Stimulated activated CD4-positive, alpha-beta T cell treated with anti-CD3 and anti-CD28 coated beads, TNF-alpha, amount 100 ng/mL, for 4 hours (primary cell): Measurements from ENCODE around the gene GDI1.
A peak's percentile ranks its signal among the peaks of the same experiment; 100 is the strongest.

Experiments used
- DNase-seq, 3 experiments: peaks; one replicate each; pipeline ENCODE4 v3.0.0-alpha.2; 2020; ENCODE audit warnings: low read depth in 3 of 3

The GDI1 gene

DNA sequence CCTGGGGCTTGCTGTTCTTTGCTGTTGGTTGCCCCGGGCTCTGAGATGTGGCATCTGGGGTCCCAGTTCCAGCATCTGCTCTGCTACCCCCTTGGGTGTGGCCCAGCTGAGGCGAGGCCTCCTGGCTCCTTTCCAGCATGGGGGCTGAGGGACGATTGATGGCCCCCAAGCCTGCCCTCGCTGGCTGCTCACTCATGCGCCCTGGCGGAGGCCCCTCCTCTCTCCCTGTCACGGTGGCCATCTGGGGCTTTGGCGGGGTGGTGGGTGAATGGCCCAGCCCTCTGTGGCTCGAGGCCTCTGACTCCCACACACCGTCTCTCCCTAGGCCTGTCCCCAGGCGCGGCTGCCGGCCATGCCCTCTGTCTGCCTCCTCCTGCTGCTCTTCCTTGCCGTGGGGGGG is 22.9 kb downstream of the GDI1 start:
- DNase-seq = no peak

DNA sequence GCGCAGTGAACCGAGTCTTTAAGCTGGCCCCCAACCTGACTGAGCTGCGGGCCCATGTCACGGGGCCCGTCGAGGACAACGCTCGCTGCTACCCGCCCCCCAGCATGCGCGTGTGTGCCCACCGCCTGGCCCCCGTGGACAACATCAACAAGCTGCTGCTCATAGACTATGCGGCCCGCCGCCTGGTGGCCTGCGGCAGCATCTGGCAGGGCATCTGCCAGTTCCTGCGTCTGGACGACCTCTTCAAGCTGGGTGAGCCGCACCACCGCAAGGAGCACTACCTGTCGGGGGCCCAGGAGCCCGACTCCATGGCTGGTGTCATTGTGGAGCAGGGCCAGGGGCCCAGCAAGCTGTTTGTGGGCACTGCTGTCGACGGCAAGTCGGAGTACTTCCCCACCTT is 23.4 kb downstream of the GDI1 start:
- no peak for DNase-seq

- DNase-seq = no peak
Observed at GRCh38 chrX:154462396-154462795, 25.4 kb downstream of the GDI1 start.

DNA sequence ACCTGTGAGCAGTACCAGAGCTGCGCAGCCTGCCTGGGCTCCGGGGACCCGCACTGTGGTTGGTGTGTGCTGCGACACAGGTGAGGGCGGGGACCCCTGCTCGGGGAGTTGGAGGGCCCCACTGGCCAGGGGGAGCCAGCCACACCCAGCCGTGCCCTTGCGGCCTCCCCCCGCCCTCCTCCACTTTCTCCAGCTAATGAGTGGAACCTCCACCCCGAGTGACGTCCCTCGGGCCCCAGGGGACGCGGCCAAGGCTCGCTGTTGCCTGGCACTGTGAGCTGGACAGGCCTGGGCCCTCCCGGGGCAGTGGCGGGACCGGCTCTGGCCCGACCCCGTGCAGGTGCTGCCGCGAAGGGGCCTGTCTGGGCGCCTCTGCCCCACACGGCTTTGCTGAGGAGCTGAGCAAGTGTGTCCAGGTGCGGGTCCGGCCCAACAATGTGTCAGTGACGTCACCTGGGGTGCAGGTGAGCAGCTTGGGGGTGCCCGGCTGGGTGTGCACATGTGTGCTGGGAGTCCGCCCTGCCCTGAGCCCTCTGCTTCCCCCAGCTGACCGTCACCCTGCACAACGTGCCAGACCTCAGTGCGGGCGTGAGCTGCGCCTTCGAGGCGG is 26.8 kb downstream of the GDI1 start:
- DNase-seq = no peak

DNA sequence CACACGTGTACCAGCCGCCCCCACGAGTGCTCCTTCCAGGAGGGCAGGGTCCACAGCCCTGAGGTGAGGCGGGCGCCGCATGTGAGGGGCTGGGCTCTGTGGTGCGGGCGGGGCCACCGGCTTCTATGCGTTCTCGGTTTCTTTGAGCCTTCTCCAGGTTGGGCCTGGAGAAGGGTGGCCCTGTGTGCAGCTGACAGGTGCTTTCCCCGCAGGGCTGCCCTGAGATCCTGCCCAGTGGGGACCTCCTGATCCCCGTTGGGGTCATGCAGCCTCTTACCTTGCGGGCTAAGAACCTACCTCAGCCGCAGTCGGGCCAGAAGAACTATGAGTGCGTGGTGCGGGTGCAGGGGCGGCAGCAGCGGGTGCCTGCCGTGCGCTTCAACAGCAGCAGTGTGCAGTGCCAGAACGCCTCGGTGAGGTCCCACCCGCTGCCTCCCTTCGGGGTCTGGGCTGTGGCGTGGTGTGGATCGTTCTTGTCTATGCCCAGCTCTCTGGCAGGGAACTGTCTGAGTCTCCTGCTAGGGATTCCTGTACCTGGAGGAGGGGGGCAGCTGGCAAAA is 27.9 kb downstream of the GDI1 start:
- DNase-seq = no peak

GRCh38 chrX:154465601-154466000 is 28.6 kb downstream of the GDI1 start:
- no peak for DNase-seq

DNA sequence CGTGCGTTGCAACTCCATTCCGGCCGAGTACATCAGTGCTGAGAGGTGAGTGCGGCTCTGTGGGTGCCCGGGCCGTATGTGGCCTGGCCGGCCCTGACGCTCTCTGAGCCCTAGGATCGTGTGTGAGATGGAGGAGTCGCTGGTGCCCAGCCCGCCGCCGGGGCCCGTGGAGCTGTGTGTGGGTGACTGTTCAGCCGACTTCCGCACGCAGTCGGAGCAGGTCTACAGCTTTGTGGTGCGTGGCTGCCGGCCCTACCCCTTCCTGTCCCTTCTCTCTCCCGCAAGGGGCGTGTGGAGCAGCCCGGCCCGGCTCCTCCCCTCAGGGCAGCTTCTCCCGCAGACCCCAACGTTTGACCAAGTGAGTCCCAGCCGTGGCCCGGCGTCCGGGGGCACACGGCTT is 29.1 kb downstream of the GDI1 start:
- no peak for DNase-seq

DNA sequence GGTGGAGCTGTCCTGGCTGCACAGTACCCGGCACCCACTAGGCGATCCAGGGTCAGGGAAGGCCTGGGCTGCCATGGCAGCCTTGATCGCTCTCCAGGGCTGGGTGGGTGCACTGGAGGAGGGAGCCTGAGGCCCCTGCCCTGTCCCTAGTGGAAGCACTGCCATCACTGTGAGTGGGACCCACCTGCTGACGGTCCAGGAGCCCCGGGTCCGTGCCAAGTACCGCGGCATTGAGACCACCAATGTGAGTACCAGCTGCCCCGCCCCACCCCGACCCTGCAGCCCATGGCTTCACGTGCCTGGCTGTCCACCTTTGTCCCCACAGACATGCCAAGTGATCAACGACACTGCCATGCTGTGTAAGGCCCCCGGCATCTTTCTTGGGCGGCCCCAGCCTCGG is 30.0 kb downstream of the GDI1 start:
- DNase-seq = no peak

GRCh38 chrX:154467556-154467955 is 30.6 kb downstream of the GDI1 start:
- no peak for DNase-seq

DNA sequence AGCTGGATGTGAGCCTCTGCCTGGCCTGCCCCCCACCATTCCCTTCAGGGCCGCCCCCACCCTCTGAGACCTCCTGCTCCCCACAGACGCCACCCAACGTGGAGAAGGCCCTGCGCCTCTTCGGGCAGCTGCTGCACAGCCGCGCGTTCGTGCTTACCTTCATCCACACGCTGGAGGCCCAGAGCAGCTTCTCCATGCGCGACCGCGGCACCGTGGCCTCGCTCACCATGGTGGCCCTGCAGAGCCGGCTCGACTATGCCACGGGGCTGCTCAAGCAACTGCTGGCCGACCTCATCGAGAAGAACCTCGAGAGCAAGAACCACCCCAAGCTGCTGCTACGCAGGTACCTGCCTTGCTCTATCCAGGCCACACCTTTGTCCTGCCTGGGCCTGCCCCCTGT is 31.3 kb downstream of the GDI1 start:
- no peak for DNase-seq

DNA sequence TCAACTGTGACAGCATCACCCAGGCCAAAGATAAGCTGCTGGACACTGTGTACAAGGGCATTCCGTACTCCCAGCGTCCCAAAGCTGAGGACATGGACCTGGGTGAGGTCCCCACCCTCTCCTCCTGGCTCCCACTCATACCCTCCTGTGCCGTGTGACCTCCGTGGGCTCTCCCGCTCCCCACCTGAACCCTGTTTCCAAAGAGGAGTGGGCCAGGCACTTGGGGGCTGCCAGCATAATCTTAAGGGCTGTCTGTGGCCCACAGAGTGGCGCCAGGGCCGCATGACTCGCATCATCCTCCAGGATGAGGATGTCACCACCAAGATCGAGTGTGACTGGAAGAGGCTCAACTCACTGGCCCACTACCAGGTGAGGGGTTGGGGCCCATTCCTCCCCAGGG is 32.2 kb downstream of the GDI1 start:
- no peak for DNase-seq

DNA sequence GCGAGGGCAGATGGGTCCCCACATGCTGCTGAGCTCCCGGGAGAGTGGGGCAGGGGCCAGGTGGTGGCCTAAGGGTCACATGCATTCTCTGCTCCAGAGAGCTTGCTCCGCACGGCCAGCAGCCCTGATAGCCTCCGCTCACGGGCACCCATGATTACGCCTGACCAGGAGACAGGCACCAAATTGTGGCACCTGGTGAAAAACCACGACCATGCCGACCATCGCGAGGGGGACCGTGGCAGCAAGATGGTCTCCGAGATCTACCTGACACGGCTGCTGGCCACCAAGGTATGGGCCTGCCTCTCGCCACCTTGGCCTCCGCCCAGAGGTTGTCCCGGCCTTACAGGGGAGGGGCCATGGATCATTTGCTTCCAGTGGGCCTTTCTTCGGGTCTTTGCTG is 32.9 kb downstream of the GDI1 start:
- DNase-seq = no peak

DNA sequence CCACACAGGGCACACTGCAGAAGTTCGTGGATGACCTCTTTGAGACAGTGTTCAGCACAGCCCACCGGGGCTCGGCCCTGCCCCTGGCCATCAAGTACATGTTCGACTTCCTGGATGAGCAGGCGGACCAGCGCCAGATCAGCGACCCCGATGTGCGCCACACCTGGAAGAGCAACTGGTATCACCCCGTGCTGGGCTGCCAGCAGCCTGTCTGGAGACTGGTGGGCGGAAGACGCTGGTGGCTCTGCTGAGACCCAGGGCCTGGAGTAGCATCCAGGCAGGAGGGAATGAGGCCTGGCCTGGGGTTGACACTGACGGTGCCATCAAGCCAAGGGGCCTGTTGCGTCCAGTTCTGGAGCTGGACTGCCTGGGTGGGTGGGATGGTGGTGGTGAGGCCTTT is 33.5 kb downstream of the GDI1 start:
- no peak for DNase-seq

- DNase-seq = no peak
Observed at GRCh38 chrX:154470914-154471568, 34.1 kb downstream of the GDI1 start.

DNA sequence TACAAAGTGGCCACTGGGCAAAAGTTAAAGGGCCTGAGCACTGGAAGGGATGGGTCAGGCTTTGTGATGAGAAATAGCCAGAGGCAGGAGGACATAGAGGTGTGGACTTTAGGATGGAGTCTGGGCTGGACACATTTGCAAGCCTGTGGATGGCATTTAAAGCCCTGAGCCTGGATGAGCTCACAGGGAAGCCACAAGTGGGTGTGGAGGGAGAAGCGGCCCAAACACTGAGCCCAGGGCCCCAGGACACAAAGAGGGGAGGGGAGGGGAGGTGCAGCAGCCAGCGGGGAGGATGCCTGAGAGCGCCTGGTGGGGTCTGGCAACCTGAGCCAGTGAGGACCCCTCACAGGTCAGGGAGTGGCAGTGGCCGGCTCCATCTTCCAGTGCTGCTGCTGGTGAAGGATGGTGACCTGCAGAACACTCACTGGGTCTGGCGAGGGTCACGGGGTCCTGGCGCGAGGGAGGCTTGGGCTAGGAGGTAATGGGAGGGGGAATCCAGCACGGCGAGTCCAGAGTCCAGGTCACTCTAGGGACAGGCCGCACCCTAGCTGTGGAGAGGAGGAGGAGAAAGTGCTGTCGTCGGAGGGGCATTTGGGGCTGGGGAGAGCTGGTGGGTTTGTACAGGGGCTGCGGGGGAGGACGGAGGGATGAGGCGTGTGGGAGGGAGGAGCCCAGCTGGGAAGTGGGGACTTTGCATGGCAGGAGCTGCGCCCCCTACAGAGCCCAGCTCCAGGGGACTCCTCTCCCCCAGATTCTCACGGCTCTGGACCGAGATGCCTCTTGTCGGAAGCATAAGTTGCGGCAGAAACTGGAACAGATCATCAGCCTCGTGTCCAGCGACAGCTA is 35.1 kb downstream of the GDI1 start:
- no peak for DNase-seq

DNA sequence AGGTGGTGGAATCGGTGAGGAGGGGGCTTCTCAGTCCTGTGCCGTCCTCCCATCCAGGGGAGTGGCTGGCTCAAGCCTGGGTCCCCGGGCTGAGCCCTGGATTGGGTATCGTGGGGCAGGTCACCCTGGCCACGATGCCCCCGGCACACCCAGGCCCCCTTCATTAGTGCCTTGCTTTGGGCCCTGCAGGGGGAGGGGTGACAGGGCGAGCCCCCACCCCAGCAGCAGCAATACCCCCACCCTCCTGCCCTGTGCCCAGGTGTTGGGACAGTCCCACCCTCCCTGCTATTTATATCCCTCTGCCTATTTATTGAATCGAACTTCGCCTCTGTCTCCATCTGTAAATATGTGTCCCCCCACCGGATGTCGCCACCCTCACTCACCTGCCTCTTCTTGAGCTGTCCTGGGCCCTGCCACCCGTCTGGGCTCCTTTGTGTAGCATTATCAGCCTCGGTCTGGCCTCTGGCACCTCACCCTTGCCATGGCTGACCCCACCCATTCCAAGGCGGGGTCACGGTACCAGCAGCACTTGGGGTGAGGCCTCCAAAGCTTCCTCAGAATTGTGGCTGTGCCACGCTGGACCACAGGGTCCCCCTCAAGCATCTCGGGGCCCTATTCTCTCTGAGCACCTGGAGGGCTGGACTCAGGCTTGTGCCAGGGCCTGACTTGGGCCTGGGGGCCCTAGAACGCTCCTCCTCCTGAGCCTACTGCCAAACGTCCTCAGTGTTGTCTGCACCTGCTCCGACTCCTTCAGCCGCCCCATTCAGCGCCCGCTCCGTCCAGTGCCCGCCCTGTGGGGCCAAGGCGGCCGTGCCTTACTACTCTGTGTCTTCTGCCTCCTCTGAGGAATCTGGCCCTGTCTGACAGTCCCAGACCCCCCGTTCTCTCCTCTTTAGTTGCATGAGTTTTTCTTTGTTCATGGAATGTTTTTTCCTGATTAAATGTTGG is 36.0 kb downstream of the GDI1 start:
- no peak for DNase-seq

DNA sequence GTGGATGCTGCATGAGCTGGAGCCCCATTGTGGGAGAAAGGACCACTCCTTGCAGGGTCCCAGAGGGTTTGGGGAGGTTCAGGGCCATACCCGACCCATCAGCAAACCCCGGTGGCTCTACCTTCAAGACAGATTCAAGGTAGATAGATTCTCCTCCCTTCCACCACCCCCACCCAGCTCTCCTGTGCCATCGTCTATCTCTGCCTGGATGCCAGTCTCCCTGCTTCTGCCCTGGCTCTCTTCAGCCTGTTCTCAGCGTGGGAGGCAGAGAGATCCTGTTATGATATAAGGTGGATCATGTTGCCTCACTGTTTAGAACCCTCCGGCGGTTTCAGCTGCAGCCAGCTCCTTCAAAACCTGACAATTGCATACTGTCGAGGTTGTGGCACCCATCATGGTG is 36.7 kb downstream of the GDI1 start:
- DNase-seq = no peak

DNA sequence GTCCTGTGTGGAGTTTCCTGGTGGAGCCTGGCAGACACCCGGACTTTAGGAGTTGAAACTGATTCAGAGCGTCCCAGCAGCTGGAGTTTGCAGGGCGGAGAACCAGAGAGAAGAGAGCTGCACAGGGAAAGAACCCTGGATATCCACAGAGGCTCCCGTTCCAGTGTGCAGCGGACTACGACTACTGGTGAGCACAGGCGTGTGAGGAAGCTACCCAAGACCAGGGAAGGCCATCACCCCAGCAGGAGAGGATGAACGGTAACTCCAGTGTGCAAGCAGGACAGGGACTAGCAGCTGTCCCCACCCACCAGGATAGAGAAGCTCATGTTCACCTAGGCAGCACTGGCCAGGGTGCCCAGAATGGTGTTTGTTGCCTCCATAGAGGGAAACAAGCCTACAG is 39.9 kb downstream of the GDI1 start:
- DNase-seq = no peak

DNA sequence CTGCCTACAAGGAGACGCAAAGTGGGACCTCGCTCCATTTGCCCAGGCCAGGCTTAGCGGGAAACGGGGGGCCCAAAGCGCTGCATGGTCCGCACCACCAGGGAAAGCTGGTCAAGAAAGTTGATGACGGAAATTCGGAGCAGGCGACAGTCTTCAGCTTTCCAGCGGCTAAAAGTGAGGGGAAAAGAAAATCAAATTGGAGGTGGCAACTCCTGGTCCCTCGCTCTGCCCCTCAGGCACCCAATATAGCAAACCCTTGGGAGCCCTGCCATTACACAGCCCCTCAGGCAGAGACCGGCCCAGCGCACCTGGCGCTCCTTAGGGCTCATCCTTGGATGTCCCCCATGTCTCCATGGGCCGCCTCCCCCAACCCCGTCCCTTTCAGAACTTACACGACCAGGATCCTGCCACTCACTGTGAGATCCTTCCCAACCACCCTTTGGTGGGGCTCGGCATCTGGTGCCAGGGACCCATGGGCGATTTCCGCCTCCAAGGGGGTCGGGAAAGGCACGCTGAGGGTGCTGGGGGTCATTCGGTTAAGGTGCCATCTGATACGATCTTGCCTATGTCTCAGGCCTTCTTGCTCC is 41.0 kb downstream of the GDI1 start:
- DNase-seq = no peak

DNA sequence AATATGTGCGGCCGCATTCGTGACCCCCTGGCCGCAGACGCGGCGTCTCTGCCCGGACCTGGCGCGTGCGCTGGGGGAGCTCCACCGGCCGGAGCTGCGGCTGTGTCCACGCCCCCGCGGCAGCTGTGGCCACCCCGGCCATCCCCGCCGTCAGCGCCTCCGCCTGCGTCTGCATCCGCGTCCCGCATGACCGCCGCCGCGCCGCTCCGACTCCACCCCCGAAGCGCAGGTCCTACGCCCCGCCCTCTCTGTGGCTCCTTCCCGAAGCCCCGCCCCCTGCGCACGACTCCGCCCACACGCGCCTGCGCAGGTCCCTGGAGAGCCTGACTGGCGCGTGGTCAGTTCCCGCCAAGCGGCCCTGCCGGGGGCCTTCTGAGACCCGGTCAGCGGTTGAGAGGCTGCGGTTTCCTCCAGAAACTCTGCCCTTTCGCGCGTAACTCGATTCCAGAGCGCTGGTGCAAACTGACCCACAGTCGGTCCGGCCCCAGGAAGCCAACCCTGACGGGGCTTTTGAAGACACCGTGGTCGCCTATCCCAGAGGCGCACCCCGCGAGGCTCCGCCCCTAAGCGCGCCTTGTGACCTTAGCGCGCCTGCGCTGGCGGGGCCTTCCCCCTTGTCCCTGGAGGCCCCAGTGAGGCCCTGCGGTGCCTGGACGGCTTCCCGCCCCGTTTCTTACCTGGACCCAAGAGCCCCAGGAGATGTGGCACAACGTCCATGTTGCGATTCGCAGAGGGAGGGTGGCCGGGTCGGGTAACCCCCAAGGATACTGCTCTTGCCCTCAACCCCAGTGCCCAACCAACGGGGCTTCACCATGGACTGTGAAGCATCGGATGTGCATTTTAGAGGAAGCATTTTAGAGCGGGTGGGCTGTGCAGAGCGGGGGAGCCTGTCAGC is 42.0 kb downstream of the GDI1 start, which contains the start of gene LAGE3:
LAGE3 (minus strand) TSS at position 554 of the 895 bp plus-strand sequence; CDS start at position 188, 366 bp downstream.
- DNase-seq = peak; percentile 88
